Measurements from ENCODE around the gene EXD3.
A peak's percentile ranks its signal among the peaks of the same experiment; 100 is the strongest.

EXD3 gene

GRCh38 chr9:137296670-137297664 is 126.0 kb downstream of the EXD3 start:
- DNase-seq, result no peak
- no peak for TF ChIP-seq POLR2A (IDR thresholded peaks at IDR 0.05; ENCODE audit: low read length)
- TF ChIP-seq GATA1 (IDR thresholded peaks at IDR 0.05; ENCODE audit: low read depth, low read length), result no peak

DNA sequence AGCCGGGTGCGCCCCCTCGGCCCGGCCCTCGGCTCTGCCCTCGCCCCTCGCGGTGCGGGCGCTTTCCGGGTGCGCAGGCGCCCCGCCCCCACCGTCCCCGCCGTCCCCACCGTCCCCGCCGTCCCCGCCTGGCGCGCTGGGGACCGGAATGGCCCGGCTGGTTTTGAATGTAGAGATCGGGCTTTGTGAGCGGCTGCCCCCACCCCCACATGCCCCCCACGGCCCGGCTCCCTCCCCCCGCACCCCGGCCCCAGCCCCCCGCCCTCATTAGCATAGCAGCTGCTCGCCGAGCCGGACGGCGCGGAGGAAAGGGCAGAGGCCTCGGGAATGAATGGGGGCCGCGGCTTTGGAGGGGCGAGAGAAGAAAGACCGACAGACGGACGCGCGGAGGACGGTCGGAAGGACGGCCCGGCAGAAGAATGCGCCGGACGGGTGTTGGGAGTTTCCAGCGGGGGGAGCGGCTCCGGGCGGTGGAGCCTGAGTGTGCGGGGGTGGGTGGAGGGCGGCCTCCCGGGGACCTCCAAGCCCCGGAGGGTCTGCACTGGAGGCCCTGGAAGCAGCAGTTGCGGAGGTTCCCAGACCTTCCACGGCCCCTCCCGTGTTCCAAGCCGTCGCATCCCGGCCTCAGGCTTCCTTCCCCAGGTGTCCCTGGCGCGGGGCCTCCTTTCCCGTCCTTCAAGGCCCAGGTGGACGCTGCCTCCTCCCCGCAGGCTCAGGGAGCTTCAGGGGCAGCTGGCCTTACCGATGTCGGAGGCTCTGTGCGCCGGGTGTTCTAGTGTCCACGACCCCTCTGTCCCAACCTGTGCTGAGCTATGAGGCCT is 126.9 kb downstream of the EXD3 start:
- TF ChIP-seq GATA1 (IDR thresholded peaks at IDR 0.05; ENCODE audit: low read depth, low read length) (no peak), POLR2A (IDR thresholded peaks at IDR 0.05; ENCODE audit: low read length) (no peak)
- no peak for DNase-seq

DNA sequence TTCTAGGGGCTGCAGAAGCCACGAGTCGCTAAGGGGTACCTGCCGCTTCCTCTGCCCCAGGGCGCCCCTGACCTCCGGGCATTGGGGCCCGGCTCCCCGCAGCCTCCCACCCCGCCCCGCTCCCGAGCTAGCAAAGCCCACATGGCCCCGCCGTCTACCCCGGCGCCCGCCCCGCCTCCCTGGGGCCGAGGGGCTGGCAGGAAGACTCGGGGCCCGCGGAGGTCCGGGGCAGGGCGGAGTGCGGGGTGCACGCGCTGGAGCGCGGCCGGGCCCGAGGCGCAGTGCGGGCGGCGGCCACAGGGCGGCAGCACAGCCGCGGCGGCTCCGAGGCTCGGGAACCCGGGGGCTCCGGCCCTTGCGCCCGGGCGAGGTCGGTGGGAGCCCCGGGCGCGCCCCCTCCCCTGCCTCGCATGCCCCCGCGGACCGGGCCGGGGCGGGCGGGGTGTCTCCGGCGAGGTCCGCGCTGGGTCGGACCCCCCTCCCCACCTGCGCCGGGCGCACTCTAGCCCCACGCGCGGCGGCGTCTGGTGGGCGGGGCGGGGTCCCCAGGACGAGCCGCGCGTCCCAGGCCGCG is 127.6 kb downstream of the EXD3 start:
- DNase-seq, result peak; percentile 55 to 61

GRCh38 chr9:137294681-137295237 is 128.2 kb downstream of the EXD3 start:
- DNase-seq, result peak; percentile 40 to 55
- TF ChIP-seq GATA1 (IDR thresholded peaks at IDR 0.05; ENCODE audit: low read depth, low read length), result no peak
- TF ChIP-seq POLR2A (IDR thresholded peaks at IDR 0.05; ENCODE audit: low read length), result no peak

More for the DNA sequence above, 127.6 kb downstream of the EXD3 start:
- TF ChIP-seq POLR2A (IDR thresholded peaks at IDR 0.05; ENCODE audit: low read length), result no peak
- no peak for TF ChIP-seq GATA1 (IDR thresholded peaks at IDR 0.05; ENCODE audit: low read depth, low read length)

DNA sequence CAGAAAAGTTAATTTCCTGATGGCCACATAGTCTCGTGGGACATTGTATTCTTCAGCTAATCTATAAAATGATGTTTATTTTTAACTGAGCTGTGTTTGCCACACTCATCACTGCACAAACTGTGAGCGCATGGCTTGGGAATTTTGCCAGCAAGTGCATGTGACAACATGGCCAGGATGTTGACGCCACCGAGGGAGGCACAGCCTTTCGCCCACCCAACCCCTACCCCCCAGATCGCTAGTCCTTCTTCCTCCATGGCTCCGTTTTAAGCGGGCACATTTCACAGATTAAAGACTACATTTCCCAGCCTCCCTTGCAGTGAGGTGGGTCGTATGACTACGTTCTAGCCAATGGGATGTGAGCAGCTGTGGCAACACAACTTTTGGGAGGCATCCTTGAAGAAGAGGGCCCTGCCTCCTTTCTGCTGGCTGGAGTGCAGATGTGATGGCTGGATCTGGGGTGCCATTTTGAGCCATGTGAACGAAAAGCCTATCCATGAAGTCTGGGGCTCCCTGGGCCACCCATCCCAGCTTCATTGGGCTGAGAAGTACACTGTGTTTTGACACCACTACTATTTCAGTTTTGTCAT is 128.8 kb downstream of the EXD3 start:
- TF ChIP-seq GATA1 (IDR thresholded peaks at IDR 0.05; ENCODE audit: low read depth, low read length) (no peak), POLR2A (IDR thresholded peaks at IDR 0.05; ENCODE audit: low read length) (no peak)
- DNase-seq, result peak; percentile 40 to 57

DNA sequence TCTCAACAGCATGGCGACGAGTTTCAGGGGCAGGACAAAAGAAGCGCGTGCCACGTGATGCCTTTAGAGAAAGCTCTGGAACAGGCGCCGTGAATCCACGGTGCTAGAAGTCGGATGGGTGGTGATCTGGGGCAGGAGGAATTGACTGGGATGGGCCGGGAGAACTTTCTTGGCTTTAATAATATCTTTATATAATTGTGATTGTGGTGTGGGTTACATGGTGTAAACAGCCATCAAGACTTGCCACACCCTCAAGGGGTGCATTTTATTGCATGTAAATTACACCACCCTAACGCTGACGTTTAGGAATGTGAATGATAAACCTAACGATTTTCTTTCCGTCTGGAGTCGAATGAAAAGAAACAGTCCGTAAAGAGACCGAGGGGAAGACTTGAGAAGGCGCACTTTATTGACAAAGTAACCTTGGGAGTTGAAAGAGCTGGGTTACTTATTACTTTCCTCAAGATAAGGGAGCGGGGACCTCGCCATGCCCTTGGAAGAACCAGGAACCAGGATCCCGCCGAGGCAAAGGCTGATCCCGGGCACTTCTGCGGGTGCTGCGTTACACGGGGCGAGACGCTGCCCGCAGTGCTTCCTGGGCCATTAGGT is 129.4 kb downstream of the EXD3 start:
- TF ChIP-seq POLR2A (IDR thresholded peaks at IDR 0.05; ENCODE audit: low read length) (no peak), GATA1 (IDR thresholded peaks at IDR 0.05; ENCODE audit: low read depth, low read length) (no peak)
- no peak for DNase-seq

DNA sequence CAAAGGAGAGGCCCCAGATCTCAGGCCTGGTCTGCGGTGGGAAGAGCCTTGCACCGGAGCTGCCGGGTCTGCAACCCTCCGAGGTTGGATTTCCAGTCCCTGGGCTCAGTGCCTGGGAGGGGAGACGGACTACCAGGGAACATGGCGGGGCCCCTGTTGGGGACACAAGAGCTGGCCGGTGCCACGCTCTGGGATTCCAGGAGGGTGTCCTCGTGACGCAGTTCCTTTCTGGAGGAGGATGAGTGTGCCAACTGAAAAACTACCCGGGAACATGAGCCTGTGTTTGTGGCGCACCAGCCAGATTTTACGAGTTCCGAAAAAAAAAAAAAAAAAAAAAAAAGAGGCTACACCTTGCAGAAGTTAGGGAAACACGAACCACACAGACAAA is 129.9 kb downstream of the EXD3 start:
- no peak for DNase-seq
- TF ChIP-seq GATA1 (IDR thresholded peaks at IDR 0.05; ENCODE audit: low read depth, low read length) (no peak), POLR2A (IDR thresholded peaks at IDR 0.05; ENCODE audit: low read length) (no peak)

- TF ChIP-seq POLR2A (IDR thresholded peaks at IDR 0.05; ENCODE audit: low read length), result no peak
- no peak for TF ChIP-seq GATA1 (IDR thresholded peaks at IDR 0.05; ENCODE audit: low read depth, low read length)
- peak; percentile 53 to 67 for DNase-seq
Measured at GRCh38 chr9:137286975-137287383, 136.0 kb downstream of the EXD3 start.

GRCh38 chr9:137281345-137282116 is 141.4 kb downstream of the EXD3 start:
- DNase-seq, result no peak
- TF ChIP-seq GATA1 (IDR thresholded peaks at IDR 0.05; ENCODE audit: low read depth, low read length), result no peak
- TF ChIP-seq POLR2A (IDR thresholded peaks at IDR 0.05; ENCODE audit: low read length), result no peak

DNA sequence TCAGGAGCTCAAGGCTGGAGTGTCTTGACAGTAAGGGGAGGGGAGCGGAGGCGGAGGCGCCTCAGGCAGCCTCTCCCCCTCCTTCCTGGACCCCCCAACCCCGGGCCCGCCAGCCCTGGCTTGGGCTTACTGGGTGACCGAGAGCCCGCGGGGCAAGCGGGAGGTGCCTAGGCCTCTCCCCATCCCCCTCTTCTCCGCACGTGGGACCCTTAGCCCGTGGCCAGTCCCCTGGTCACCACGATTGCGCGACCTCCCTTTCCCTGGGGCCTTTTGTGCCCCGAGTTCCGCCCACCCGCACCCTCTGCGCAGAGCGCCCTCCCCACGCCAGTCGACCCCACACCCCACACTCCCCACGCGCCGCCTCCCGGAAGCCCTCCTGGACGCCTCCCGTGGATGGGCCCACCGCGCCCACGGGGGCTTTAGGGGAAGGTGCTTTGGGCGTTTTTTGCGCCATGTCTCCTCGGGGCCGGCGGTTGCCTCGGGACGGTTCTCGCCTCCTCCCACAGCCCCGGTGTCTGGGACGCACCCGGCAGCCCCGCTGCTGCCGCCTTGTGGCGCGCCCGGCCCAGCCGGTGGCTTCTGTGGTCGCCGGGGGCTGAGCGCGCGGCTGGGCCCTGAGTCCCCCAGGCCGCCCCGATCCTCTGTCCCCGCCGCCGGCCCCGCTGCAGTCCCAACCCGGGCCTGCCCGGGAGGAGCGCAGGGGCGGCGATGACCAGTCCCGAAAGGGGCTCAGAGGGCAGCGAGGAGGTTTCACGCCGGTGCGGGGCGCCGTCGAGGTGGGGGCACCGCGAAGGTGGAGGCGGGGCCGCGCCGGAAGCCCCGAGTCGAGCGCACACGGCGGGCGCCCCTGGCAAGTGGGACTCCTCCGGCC is 142.3 kb downstream of the EXD3 start:
- DNase-seq, result peak; percentile 41 to 42
- TF ChIP-seq GATA1 (IDR thresholded peaks at IDR 0.05; ENCODE audit: low read depth, low read length), result no peak

GRCh38 chr9:137279741-137280473 is 143.1 kb downstream of the EXD3 start:
- TF ChIP-seq GATA1 (IDR thresholded peaks at IDR 0.05; ENCODE audit: low read depth, low read length), result no peak
- no peak for TF ChIP-seq POLR2A (IDR thresholded peaks at IDR 0.05; ENCODE audit: low read length)

More at GRCh38 chr9:137279741-137280473, 143.1 kb downstream of the EXD3 start:
- DNase-seq, result no peak
